RWPE2 (cell line): ENCODE results near the gene VIT.

Experiments
- ATAC-seq: fragments of 200-7000 bp; cut with Tn5 transposase; 3 replicates; pipeline ENCODE4 v1.9.1; 2021; ENCODE audit warnings: low read depth
- DNase-seq: peaks from one replicate; pipeline ENCODE4 v3.0.0-alpha.2; 2020; ENCODE audit warnings: low spot score
- H3K27ac ChIP-seq: fragments of 450-650 bp; 2 replicates; pipeline ENCODE4 v1.5.1; 2017; ENCODE audit warnings: mild to moderate bottlenecking; ENCODE audit not compliant: poor library complexity, severe bottlenecking
- H3K27me3 ChIP-seq: fragments of 250-450 bp; sonication (Bioruptor Pico); 2 replicates; pipeline ENCODE4 v1.5.1; 2021; ENCODE audit warnings: mild to moderate bottlenecking, moderate library complexity; ENCODE audit not compliant: insufficient read depth, poor library complexity, severe bottlenecking
- H3K36me3 ChIP-seq: fragments of 250-450 bp; sonication (Bioruptor Pico); 2 replicates; pipeline ENCODE4 v1.5.1; 2020; ENCODE audit warnings: low read depth, mild to moderate bottlenecking, moderate library complexity
- H3K4me1 ChIP-seq: fragments of 250-450 bp; sonication (Bioruptor Pico); 2 replicates; pipeline ENCODE4 v1.5.1; 2021; ENCODE audit warnings: mild to moderate bottlenecking, moderate library complexity; ENCODE audit not compliant: insufficient read depth, poor library complexity, severe bottlenecking
- H3K4me3 ChIP-seq: fragments of 250-450 bp; sonication (Bioruptor Pico); 2 replicates; pipeline ENCODE4 v1.5.1; 2021; ENCODE audit warnings: mild to moderate bottlenecking, moderate library complexity; ENCODE audit not compliant: severe bottlenecking
- H3K9me3 ChIP-seq: fragments of 250-450 bp; sonication (Bioruptor Pico); 2 replicates; pipeline ENCODE4 v1.5.1; 2021; ENCODE audit warnings: mild to moderate bottlenecking, moderate library complexity; ENCODE audit not compliant: severe bottlenecking
- CTCF ChIP-seq: fragments of 450-650 bp; IDR thresholded peaks from one replicate; pipeline ENCODE4 v1.5.1; 2017; ENCODE audit warnings: mild to moderate bottlenecking, moderate library complexity; ENCODE audit not compliant: poor library complexity, severe bottlenecking

The VIT gene

DNA sequence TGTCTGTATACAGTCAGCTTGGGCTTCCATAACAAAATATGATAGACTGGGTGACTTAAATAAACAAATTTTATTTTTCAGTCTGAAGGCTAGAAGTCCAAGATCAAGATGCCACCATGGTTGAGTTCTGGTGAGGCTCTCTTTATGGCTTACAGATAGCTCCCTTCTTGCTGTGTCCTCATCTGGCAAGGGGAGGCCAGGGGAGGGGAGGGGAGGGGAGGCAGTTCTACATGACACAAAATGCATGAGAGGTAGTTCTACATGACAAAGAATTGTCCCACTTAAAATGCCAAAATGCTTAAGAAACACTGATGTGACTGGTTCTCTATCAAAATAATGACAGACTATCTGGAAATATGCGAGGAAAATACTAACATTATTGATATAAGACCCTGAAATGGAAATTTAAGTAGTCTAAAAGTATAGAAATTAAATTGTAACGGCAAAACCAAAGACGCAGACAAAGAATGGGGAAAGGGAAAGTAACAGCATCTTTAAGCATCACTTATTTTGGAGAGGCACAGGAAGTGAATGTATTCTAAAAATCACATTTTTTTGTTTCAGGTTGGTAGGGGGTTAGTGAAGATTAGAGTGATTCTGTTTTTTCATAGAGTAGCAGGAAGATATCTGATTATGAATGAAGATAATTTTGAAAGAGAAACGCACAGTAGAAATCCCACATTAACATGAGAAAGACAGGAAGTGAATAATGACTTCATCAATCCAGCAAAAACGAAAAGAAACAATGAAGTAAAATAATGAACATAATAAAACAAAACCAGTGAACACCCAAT, 138.4 kb downstream of the VIT start:
- H3K27me3 ChIP-seq: no peaks in the 10 kb centered on the region
- H3K4me1 ChIP-seq: no peaks in the 10 kb centered on the region
- H3K36me3 ChIP-seq: no peaks in the 10 kb centered on the region
- no peak overlapping the region for H3K27ac ChIP-seq
- H3K4me3 ChIP-seq: no peak overlapping the region
- DNase-seq: no peak
- H3K9me3 ChIP-seq: no peaks in the 10 kb centered on the region
- no peak for TF ChIP-seq CTCF
- ATAC-seq: no peak

DNA sequence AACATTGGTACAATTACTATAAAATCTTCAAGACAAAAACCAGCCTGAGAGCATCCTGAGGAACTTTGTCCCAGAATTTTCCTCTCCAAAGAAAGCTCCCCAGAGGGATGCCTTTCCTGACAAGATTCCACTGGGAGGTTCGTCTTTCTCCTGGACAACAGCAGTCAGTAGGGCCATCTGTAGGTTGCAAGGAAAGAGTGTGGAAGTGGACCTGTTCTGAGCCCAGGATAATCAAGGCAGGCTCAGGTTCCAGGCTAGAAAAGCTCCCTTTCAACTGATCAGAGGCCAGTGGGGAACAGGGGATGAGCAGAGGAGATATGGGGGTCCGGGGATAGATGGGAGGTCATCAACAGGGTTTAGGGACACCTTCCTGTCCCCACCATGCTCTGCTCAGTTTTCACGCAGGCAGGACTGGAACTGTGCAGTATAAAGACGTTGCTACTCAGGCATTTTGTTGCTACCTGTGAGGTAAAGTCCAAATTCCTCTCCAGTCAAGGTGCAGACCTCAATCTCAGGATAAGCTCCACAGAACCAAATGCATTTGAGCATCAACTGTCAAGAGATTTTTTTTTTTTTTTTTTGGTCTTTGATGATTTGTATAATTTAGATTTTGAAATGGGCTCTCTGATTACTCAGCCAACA, 143.6 kb downstream of the VIT start:
- H3K4me3 ChIP-seq: no peak overlapping the region
- ATAC-seq (no peak; the same call in 2 of the 3 replicates), DNase-seq (no peak)
- H3K4me1 ChIP-seq: no peaks in the 10 kb centered on the region
- H3K27ac ChIP-seq: no peak overlapping the region
- H3K9me3 ChIP-seq: no peaks in the 10 kb centered on the region
- H3K27me3 ChIP-seq: no peaks in the 10 kb centered on the region
- no peak for TF ChIP-seq CTCF
- no peaks in the 10 kb centered on the region; the same call in 1 of the 2 replicates for H3K36me3 ChIP-seq

DNA sequence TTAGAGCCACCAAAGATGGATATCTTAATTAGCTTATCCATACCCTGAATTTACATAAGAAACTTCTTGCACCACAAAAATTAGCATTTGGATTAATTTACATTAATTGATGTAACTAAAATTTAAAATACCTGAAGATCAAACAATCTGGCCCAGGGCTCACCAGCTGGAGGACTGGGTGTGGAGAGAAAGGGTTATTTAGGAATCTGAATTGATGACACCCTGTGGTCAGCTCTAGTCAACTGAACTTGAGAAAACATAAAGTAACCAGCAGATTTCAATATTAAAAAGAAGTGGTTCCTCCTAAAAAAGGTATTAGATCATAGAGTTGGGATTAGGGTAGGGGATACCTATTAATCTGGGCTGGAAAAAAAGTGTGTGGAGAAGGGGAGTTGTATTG, 147.3 kb downstream of the VIT start:
- DNase-seq (no peak), ATAC-seq (no peak)
- H3K4me1 ChIP-seq: no peaks in the 10 kb centered on the region
- no peak for TF ChIP-seq CTCF
- H3K9me3 ChIP-seq: no peaks in the 10 kb centered on the region
- H3K4me3 ChIP-seq: no peak overlapping the region
- H3K27me3 ChIP-seq: no peaks in the 10 kb centered on the region
- H3K27ac ChIP-seq: no peak overlapping the region
- H3K36me3 ChIP-seq: peaks cover 12% of the 10 kb centered on the region

GRCh38 chr2:36849265-36849664, 152.8 kb downstream of the VIT start:
- H3K36me3 ChIP-seq: peaks cover 46% of the 10 kb centered on the region
- ATAC-seq (no peak), DNase-seq (no peak)
- no peak for TF ChIP-seq CTCF
- no peaks in the 10 kb centered on the region for H3K4me1 ChIP-seq
- H3K27me3 ChIP-seq: no peaks in the 10 kb centered on the region
- no peaks in the 10 kb centered on the region for H3K9me3 ChIP-seq
- no peak overlapping the region for H3K4me3 ChIP-seq
- H3K27ac ChIP-seq: no peak overlapping the region

DNA sequence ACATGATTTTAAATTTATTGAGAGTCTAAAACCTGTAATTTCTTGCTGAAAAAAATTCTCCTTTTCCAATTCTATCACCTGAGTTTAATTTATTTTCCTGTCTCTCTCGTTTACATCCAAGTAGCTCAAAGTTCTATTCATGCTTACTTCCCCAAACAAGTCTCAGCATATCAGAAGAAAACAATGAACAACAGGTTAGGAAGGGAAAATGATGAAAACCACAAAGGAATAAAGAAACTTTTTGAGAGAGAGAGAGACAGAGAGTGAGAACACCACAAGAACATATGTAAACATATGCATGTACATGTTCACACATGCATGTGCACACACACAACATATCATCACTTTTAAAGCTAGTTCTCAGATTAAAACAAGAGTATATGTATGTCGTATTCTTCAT, 157.7 kb downstream of the VIT start:
- ATAC-seq (no peak), DNase-seq (no peak)
- no peak for TF ChIP-seq CTCF
- Histone ChIP-seq H3K9me3 (no peaks in the 10 kb centered on the region), H3K27me3 (no peaks in the 10 kb centered on the region), H3K36me3 (peaks cover 70% of the 10 kb centered on the region), H3K27ac (no peak overlapping the region), H3K4me1 (no peaks in the 10 kb centered on the region), H3K4me3 (no peak overlapping the region)
